Fibroblast of peridontal ligament (primary cell): ENCODE data around the gene HTR7.

Experiments used
- DNase-seq: peaks from one replicate; pipeline ENCODE4 v3.0.0-alpha.2; 2010; ENCODE audit errors: extremely low read depth

HTR7 gene

DNA sequence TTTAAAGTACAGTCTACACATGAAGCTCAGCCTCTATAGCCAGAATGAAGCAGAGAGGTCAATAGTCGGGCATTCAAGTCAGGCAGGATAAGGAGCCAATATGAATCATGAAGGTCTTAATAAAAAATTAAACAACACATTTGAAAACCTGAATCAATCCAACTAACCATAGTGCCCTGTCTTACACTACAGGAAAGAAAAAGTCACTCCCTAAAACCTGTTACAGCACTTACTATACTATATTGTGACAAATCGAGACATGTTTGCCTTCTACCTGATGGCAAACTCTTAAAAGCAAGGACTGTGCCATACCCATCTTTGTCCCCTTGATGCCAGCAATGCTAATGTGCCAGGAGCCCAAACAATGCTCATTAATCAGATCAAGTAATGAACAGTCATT, 117.6 kb downstream of the HTR7 start:
- DNase-seq, result no peak

DNA sequence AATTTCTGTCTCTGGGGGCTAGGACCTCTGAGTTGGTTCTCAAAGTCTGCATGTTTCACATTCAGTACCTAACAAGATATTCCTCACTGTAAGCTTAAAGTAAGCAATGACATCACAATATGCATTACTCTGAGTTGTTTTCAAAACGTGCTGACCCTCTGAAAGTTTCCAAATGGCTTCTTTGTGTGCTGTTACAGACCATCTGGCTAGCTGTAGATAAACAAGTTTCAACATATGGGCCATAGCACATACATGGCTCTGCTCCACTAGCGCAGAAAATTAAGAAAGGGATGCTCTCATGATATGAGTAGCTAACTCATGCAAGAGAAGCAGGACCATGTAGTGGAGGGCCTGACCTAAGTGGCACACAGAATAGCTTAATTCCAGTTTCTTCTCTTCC, 119.0 kb downstream of the HTR7 start:
- DNase-seq, result peak; percentile 13

DNA sequence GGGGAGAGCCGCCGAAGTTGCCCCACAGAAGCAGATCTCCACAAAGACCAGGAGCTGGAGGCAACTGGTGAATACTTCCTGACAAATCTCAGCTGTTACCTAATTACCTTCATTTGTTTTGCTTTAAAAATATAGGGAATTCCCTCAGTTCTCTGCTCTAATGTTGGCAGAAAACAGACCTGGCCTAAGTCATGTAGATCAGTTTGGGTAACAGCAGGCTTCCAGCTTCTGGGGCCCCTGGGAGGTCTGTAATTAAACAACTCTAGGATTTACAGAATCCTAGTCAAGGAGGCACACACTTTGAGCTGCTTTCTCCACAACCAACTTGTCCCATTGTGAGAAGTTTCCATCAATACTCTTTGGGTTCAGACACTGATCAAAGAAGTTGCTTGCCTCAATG, 123.4 kb downstream of the HTR7 start:
- DNase-seq, result no peak

DNA sequence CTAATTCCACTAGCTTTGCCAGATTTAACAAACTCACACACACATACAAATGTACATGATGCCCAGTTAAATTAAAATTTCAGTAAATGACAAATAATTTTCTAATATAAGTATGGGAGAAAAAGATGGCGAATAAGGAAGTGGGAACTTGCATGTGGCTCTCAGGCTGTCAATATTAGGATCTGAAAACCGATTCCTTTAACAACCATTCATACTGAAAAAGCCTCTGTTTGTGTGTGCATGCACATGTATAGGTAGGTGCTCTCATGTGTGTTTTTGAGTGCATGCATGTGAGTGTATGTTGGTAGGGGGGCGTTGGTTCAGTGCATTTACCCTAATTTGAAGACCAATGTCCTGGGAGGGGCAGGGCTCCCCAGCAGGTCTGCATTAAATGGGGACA, 125.3 kb downstream of the HTR7 start:
- no peak for DNase-seq

DNA sequence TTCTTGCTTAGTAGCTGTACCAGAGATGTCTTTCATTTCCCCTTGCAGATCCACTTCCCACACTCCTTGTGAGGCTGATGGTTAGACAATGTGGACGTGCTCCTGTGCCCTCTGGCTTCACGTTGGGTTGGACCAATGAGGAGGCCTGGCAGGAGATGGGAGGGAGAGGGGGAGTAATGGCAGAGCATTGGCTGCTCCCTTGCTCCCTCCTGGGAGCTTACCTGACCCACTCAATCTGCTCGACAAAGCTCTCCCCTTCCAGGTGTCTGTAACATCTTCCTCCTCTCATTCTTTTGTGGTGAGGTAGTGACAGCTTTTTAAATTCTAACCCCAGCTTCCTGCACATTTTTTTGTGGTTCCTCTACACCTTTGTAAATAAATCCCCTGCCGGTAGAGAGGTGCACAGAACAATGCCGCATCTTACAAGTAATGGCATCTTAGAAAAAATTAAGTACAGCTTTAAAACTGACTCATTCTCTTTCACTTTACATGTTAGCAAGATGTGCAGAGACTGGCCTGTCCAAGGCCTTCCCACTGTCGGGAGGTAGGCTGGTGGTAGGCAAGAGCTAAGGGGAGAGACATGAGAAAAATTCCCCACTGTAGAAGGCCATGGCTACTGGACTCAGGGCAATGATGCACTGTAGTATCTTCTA, 134.3 kb downstream of the HTR7 start:
- no peak for DNase-seq

DNA sequence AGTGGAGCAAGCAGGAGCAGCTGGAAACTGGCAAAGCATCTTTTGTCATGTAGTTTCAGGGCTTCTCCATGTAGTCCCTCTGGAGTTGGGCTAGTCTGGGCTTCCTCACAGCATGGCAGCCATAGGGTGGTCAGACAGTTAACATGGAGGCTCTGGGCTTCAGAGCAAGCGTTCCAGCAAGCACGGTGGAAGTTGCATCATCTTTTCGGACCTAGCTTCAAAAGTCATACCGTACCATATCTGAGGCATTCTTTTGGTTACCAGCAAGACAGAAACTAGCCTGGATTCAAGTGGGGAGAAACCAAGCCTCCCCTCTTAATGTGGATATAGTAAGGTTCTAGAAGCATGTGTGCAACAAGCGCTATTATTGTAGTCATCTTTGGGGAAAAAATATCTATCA, 135.0 kb downstream of the HTR7 start:
- no peak for DNase-seq

DNA sequence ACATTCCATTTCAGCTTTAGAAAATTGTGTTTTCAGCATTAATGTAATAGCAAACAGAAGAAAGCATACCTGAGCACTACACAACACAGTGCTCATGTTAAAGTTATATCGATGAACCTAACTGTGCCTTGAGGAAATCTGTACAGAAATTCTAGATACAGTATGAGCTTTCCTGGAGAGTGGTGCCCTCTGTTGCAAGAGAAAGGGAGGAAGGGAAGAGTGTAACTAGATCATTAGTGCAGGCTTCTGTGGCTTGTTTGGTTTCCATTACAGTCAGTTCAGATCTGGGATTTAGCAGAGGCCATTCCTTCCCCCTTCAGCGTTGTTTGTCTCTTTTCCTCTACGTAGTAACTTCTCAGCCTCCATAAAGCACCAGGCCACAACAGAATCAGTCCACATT, 139.7 kb downstream of the HTR7 start:
- DNase-seq, result peak; percentile 46

DNA sequence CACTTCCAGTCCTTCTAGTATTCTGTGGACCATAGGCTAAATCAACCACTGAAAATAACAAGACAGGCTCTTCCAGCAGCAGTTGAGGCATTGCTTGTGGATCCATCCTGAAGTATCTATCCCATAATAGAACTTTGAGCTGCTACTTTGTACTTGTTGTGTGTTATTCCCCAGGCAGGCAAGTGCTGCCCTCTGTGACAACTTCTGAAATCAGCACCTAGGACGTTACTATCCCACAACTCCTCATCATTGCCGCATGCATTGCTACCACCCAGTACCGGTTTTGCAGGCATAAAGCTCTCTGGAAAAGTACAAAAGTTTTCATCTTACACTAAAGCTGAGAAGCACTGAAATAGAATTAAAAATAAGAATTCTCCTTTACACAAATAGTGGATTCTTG, 145.3 kb downstream of the HTR7 start:
- DNase-seq, result no peak

DNA sequence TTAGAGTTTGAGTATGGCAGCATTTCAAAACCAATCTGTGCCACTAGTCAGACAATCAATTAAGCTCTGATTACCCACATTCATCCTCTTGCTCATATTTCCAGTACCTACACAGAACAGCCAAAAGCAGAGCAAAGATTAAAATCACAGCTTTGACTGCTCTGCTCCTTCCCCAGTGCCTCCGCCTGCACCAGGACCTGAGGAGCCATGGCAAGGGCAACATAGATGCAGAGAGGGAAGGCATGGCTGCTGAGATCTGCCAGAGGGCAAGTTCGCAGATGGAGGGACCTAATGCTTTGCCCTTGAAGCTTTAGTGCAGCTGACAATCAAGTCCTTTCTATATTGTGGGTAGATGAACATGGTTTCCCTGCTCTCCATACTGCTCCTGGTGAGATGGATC, 148.1 kb downstream of the HTR7 start:
- DNase-seq, result no peak

DNA sequence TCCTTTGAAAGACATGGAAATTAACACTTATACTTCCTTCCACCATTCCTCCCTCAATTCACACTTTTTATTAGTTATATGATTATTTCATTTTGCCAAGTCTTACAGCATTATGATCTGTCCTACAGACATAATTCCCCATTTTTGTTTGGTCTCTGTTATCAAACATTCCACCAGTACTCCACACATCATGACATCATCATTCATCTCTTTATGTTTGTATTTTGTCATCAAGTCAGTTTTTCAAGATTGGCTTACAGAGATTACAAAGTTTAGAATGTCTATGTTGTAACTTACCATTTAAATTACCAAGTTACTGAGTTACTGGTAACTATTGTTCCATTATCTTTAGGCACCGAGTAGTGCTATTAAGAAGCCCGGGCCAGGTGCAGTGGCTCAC, 150.2 kb downstream of the HTR7 start:
- no peak for DNase-seq

DNA sequence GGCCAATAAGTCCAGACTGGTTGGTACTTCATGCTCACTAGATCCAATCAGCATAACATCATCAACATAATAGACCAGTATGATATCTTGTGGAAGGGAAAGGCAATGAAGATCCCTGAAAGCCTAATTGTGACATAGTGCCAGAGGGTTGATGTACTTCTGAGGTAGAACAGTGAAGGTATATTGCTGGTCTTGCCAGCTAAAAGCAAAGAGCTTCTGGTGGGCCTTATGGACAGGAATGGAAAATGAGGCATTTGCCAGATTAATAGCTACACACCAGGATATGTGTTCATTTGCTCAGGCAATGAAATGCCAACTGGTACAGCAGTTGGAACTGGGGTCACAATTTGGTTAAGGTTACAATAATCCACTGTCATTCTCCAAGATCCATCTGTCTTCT, 156.4 kb downstream of the HTR7 start:
- DNase-seq, result no peak

DNA sequence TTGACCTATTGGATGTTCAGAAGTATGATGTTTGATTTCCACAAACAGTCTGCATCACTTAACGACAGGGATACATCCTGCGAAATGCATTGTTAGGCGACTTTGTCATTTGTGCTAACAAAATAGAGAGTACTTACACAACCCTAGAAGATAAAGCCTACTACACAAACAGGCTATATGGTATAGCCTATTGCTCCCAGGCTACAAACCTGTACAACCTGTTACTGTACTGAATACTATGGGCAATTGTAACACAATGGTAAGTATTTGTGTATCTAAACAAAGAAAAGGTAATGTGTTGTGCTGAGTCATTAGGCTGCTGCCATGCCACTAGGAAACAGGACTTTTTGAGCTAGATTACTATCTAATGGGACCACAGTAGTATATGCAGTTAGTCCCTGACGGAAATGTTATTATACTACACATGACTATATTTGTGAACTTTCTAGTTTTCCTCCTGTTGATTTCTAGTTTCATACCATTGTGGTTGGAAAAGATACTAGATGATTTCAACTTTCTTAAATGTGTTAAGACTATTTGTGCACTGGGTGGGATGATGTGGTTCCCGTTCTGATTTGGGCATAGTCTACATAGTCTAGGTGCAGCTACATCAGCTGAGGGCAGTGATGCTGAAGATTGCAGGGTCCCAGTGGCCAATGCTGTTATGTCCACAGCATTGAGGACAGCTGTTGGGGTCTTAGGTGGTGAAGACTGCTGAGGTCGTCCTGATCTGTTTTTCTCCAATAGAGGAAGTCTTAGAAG, 161.7 kb downstream of the HTR7 start:
- no peak for DNase-seq
